B cell (primary cell): Measurements from ENCODE around the gene SLIT3. TPM values are rescaled to one million over a fixed set of nuclear protein-coding genes. Genes with fewer than 3 reads are reported as not detected.

Experiments
- ATAC-seq: fragments of 200-7000 bp; cut with Tn5 transposase; one replicate; pipeline ENCODE4 v1.10.0; 2021; ENCODE audit warnings: low read depth, mild to moderate bottlenecking, moderate number of reproducible peaks, moderate library complexity
- CTCF ChIA-PET: fragments of 350-600 bp; sonication (Branson Sonifier 250); formaldehyde crosslinking; loops from one replicate; lab custom pipeline; 2021; ENCODE audit warnings: antibody characterized with exemption, inconsistent platforms; lab: Charles Lee
- POLR2A ChIA-PET: fragments of 350-600 bp; sonication (Branson Sonifier 250); formaldehyde crosslinking; loops from one replicate; lab custom pipeline; 2021; ENCODE audit warnings: antibody characterized with exemption; lab: Charles Lee
- DNase-seq: peaks from one replicate; pipeline ENCODE4 v3.0.0; 2013
- H2AFZ ChIP-seq: 2 replicates; pipeline ENCODE4 v1.6.1; 2012; ENCODE audit warnings: mild to moderate bottlenecking, low read depth, low read length; ENCODE audit not compliant: insufficient read depth, poor library complexity, severe bottlenecking
- H3K27ac ChIP-seq, 2 donors: 1 replicate in 1 of 2; 2 replicates in 1 of 2; pipeline ENCODE4 v1.5.1; 2012 to 2013; ENCODE audit warnings: low read length in 2 of 2, mild to moderate bottlenecking in 2 of 2, moderate library complexity in 1 of 2
- H3K27me3 ChIP-seq, 4 experiments: fragments of 200-600 bp in 1 of 4; sonication (generic) in 1 of 4; replicated peaks in 1 of 4; 1 replicate in 2 of 4; 2 replicates in 2 of 4; pipeline versions ENCODE4 v1.6.1 to v1.7.0; 2013 to 2016; ENCODE audit warnings: low read length in 3 of 4, mild to moderate bottlenecking in 2 of 4, mixed read lengths in 1 of 4, moderate library complexity in 1 of 4; ENCODE audit not compliant: insufficient read depth in 4 of 4, control insufficient read depth in 3 of 4; ENCODE audit errors: control extremely low read depth in 1 of 4
- H3K36me3 ChIP-seq, 2 experiments: replicated peaks in 1 of 2; 1 replicate in 1 of 2; 2 replicates in 1 of 2; pipeline versions ENCODE4 v1.6.1 to v1.7.1; 2013; ENCODE audit warnings: low read length in 1 of 2; ENCODE audit not compliant: insufficient read depth in 2 of 2, control insufficient read depth in 1 of 2; ENCODE audit errors: control extremely low read depth in 1 of 2, extremely low read depth in 1 of 2
- H3K4me1 ChIP-seq, 2 donors: fragments of 200-600 bp in 1 of 2; sonication (generic) in 1 of 2; 1 replicate in 1 of 2; 2 replicates in 1 of 2; pipeline versions ENCODE4 v1.5.1 to v1.6.1; 2013 to 2017; ENCODE audit warnings: low read length in 2 of 2; ENCODE audit not compliant: control insufficient read depth in 2 of 2, insufficient read depth in 2 of 2
- H3K4me2 ChIP-seq: replicated peaks from 2 replicates; pipeline ENCODE3; 2012; ENCODE audit warnings: mild to moderate bottlenecking, low read depth, low read length; ENCODE audit not compliant: poor library complexity, severe bottlenecking
- H3K4me3 ChIP-seq, 5 experiments: fragments of 200-600 bp in 1 of 5; sonication (generic) in 1 of 5; 1 replicate in 3 of 5; 2 replicates in 2 of 5; pipeline versions ENCODE4 v1.5.1 to v1.7.0; 2011 to 2016; ENCODE audit warnings: low read length in 4 of 5, mild to moderate bottlenecking in 4 of 5, low read depth in 2 of 5, control low read depth in 1 of 5, moderate library complexity in 1 of 5; ENCODE audit not compliant: insufficient read depth in 1 of 5; ENCODE audit errors: control extremely low read depth in 1 of 5, extremely low read depth in 1 of 5
- H3K79me2 ChIP-seq: fragments of 200-600 bp; sonication (generic); one replicate; pipeline ENCODE4 v1.6.0; 2016; ENCODE audit warnings: low read length; ENCODE audit not compliant: control insufficient read depth, insufficient read depth
- H3K9ac ChIP-seq: fragments of 200-600 bp; sonication (generic); 2 replicates; pipeline ENCODE4 v1.6.1; 2017; ENCODE audit warnings: mild to moderate bottlenecking, low read length, moderate library complexity
- H3K9me3 ChIP-seq, 3 donors: one replicate each; pipeline versions ENCODE4 v1.6.1 to v1.7.1; 2013; ENCODE audit warnings: low read length in 2 of 3; ENCODE audit not compliant: control insufficient read depth in 2 of 3, insufficient read depth in 1 of 3; ENCODE audit errors: control extremely low read depth in 1 of 3
- H4K20me1 ChIP-seq: 2 replicates; pipeline ENCODE4 v1.6.0; 2012; ENCODE audit warnings: mild to moderate bottlenecking, low read length; ENCODE audit not compliant: insufficient read depth, control insufficient read depth, poor library complexity, severe bottlenecking
- H3K27ac Mint-ChIP-seq: one replicate; pipeline ENCODE4 v1.8.0; 2021; ENCODE audit warnings: mixed read lengths
- H3K27me3 Mint-ChIP-seq: one replicate; pipeline ENCODE4 v1.8.0; 2021; ENCODE audit warnings: mixed read lengths
- H3K4me1 Mint-ChIP-seq: one replicate; pipeline ENCODE4 v1.8.0; 2021; ENCODE audit warnings: mixed read lengths
- H3K4me3 Mint-ChIP-seq: one replicate; pipeline ENCODE4 v1.8.0; 2021; ENCODE audit warnings: mixed read lengths
- H3K9me3 Mint-ChIP-seq: one replicate; pipeline ENCODE4 v1.8.0; 2022; ENCODE audit warnings: mixed read lengths; ENCODE audit not compliant: insufficient read depth
- CTCF ChIP-seq: fragments of 200-600 bp; IDR thresholded peaks from one replicate; pipeline ENCODE4 v1.8.0; 2022; ENCODE audit warnings: antibody characterized with exemption, mild to moderate bottlenecking
- EZH2 ChIP-seq: IDR thresholded peaks from 2 replicates; pipeline ENCODE4 v1.6.1; 2012; ENCODE audit warnings: borderline replicate concordance, low read depth, mild to moderate bottlenecking, moderate library complexity, low read length; ENCODE audit not compliant: insufficient read depth, poor library complexity, severe bottlenecking
- WGBS: methylation state at CpG from one replicate; pipeline ENCODE4 v1.1.5; 2013; ENCODE audit warnings: missing lambda C conversion rate; ENCODE audit not compliant: insufficient coverage; 5-methylcytosine and 5-hydroxymethylcytosine counted together
- intact Hi-C: fragments of 100-400 bp; cut with micrococcal nuclease; formaldehyde crosslinking; loops from one replicate; pipeline ENCODE4 v1.10.0; 2022
- polyA plus RNA-seq: library from polyadenylated mRNA; depleted of rRNA; stranded (reverse); fragments of >200 nt; gene quantifications from 2 replicates; pipeline ENCODE4 v1.2.3, GENCODE V29; 2012
- total RNA-seq, 2 donors: library from RNA; stranded (reverse); fragments of 120-200 nt in 1 of 2; gene quantifications; 1 replicate in 1 of 2; 2 replicates in 1 of 2; pipeline versions ENCODE4 v1.2.3 to v1.2.4, GENCODE V29; 2013 to 2022

Gene SLIT3
- total and polyA plus RNA-seq, 2 donors (not counting 1 experiment from before 2014, with no cell fraction given), result not detected

GRCh38 chr5:168686837-168687236 lies 614.1 kb downstream of the SLIT3 start:
- H3K4me3 Mint-ChIP-seq, result no peak overlapping the region
- WGBS, result 89% methylated on average over 7 of the region's 7 CpGs
- intact Hi-C loops, result no loop called here

GRCh38 chr5:168685566-168685965 lies 615.4 kb downstream of the SLIT3 start:
- POLR2A ChIA-PET, result no interaction called here
- no peaks in the 10 kb centered on the region for H3K79me2 ChIP-seq
- H3K9ac ChIP-seq, result no peak overlapping the region
- Mint-ChIP-seq H3K9me3 (no peaks in the 10 kb centered on the region), H3K4me1 (peaks cover 4% of the 10 kb centered on the region), H3K4me3 (no peak overlapping the region), H3K27me3 (peaks cover 7% of the 10 kb centered on the region), H3K27ac (no peak overlapping the region)
- H3K4me2 ChIP-seq, result no peak overlapping the region
- DNase-seq (no peak), ATAC-seq (no peak)
- no peaks in the 10 kb centered on the region for H3K9me3 ChIP-seq
- H2AFZ ChIP-seq, result no peak overlapping the region
- no peaks in the 10 kb centered on the region for H3K4me1 ChIP-seq
- no peak overlapping the region for H3K27ac ChIP-seq
- H4K20me1 ChIP-seq, result no peaks in the 10 kb centered on the region
- 94% methylated on average over 13 of the region's 13 CpGs for WGBS
- intact Hi-C loops, result no loop called here
- CTCF ChIA-PET, result no interaction called here
- H3K4me3 ChIP-seq, result no peak overlapping the region
- H3K27me3 ChIP-seq, result peaks cover 0 to 4% (median 0%) of the 10 kb centered on the region in 4 experiments
- TF ChIP-seq EZH2, result no peak
- TF ChIP-seq CTCF, result no peak
- no peaks in the 10 kb centered on the region for H3K36me3 ChIP-seq

More at GRCh38 chr5:168686837-168687236, 614.1 kb downstream of the SLIT3 start:
- Histone ChIP-seq H3K9me3 (no peaks in the 10 kb centered on the region), H3K9ac (no peak overlapping the region), H3K4me3 (no peak overlapping the region), H3K36me3 (no peaks in the 10 kb centered on the region), H4K20me1 (no peaks in the 10 kb centered on the region), H3K27ac (no peak overlapping the region), H3K4me1 (no peaks in the 10 kb centered on the region), H3K27me3 (peaks cover 0 to 4% (median 0%) of the 10 kb centered on the region in 4 experiments), H3K4me2 (no peak overlapping the region), H3K79me2 (no peaks in the 10 kb centered on the region), H2AFZ (no peak overlapping the region)
- H3K27ac Mint-ChIP-seq, result no peak overlapping the region
- no peaks in the 10 kb centered on the region for H3K9me3 Mint-ChIP-seq
- peaks cover 12% of the 10 kb centered on the region for H3K27me3 Mint-ChIP-seq
- ChIA-PET POLR2A (no interaction called here), CTCF (no interaction called here)
- no peak for TF ChIP-seq EZH2
- TF ChIP-seq CTCF, result no peak
- DNase-seq, result no peak
- no peak for ATAC-seq
- H3K4me1 Mint-ChIP-seq, result peaks cover 4% of the 10 kb centered on the region
